MM.1S (cell line): ENCODE results near the gene MCIDAS.

Experiments
- EZH2phosphoT487 ChIP-seq: fragments of 300-600 bp; sonication (generic); IDR thresholded peaks from 2 replicates; pipeline ENCODE4 v1.6.1; 2018; ENCODE audit warnings: antibody characterized with exemption, low read length
- TF ChIP-seq, protein P1 (sequence below): fragments of 300-600 bp; sonication (generic); IDR thresholded peaks from 2 replicates; pipeline ENCODE4 v1.5.1; 2016; ENCODE audit warnings: antibody characterized with exemption, low read length, mixed read lengths

GRCh38 chr5:55232985-55233928, 6.1 kb upstream of the MCIDAS start, which contains the start of gene CCNO:
- TF ChIP-seq EZH2phosphoT487, result no peak
- TF ChIP-seq, protein P1, sequence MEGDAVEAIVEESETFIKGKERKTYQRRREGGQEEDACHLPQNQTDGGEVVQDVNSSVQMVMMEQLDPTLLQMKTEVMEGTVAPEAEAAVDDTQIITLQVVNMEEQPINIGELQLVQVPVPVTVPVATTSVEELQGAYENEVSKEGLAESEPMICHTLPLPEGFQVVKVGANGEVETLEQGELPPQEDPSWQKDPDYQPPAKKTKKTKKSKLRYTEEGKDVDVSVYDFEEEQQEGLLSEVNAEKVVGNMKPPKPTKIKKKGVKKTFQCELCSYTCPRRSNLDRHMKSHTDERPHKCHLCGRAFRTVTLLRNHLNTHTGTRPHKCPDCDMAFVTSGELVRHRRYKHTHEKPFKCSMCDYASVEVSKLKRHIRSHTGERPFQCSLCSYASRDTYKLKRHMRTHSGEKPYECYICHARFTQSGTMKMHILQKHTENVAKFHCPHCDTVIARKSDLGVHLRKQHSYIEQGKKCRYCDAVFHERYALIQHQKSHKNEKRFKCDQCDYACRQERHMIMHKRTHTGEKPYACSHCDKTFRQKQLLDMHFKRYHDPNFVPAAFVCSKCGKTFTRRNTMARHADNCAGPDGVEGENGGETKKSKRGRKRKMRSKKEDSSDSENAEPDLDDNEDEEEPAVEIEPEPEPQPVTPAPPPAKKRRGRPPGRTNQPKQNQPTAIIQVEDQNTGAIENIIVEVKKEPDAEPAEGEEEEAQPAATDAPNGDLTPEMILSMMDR, result peak; percentile 18
